Neural crest cell (in vitro differentiated cells): ENCODE results near the gene DAPK1. TPM values are rescaled to one million over a fixed set of nuclear protein-coding genes. Genes with fewer than 3 reads are reported as not detected.

Experiments used
- DNase-seq: peaks from one replicate; pipeline ENCODE4 v3.0.0; 2021; ENCODE audit warnings: low read depth, mixed read lengths, low spot score
- H3K27ac Mint-ChIP-seq: one replicate; pipeline ENCODE4 v1.8.0; 2021; ENCODE audit warnings: mild to moderate bottlenecking, mixed read lengths; ENCODE audit not compliant: unreplicated experiment
- H3K27me3 Mint-ChIP-seq: 2 replicates; pipeline ENCODE4 v1.8.0; 2021; ENCODE audit warnings: low read depth, mild to moderate bottlenecking, mixed read lengths
- H3K36me3 Mint-ChIP-seq: 2 replicates; pipeline ENCODE4 v1.8.0; 2021; ENCODE audit warnings: low read depth, mild to moderate bottlenecking, mixed read lengths
- H3K4me1 Mint-ChIP-seq: 2 replicates; pipeline ENCODE4 v1.8.0; 2021; ENCODE audit warnings: mixed read lengths
- H3K4me3 Mint-ChIP-seq: one replicate; pipeline ENCODE4 v1.8.0; 2021; ENCODE audit warnings: mild to moderate bottlenecking, mixed read lengths
- H3K9me3 Mint-ChIP-seq: 2 replicates; pipeline ENCODE4 v1.8.0; 2021; ENCODE audit warnings: mixed read lengths
- CTCF ChIP-seq: fragments of 200-600 bp; sonication (generic); conservative IDR thresholded peaks from 2 replicates; pipeline ENCODE4 v1.5.0; 2021; ENCODE audit warnings: antibody characterized with exemption, mild to moderate bottlenecking
- total RNA-seq: library from RNA; stranded (reverse); gene quantifications from 2 replicates; pipeline ENCODE4 v1.2.1, GENCODE V29; 2021

DAPK1 gene
- total RNA-seq, 1 donor from 2014 or later: 62.7 TPM

- Mint-ChIP-seq H3K4me3 (no peak overlapping the region), H3K27ac (no peak overlapping the region), H3K4me1 (peaks cover 14% of the 10 kb centered on the region), H3K9me3 (peaks cover 3% of the 10 kb centered on the region), H3K27me3 (no peaks in the 10 kb centered on the region), H3K36me3 (peaks cover 9% of the 10 kb centered on the region)
- TF ChIP-seq CTCF: no peak
- DNase-seq: no peak
These were observed 52.7 kb downstream of the DAPK1 start for GRCh38 chr9:87550253-87550954.

- peaks cover 3% of the 10 kb centered on the region for H3K9me3 Mint-ChIP-seq
- DNase-seq: no peak
- H3K4me1 Mint-ChIP-seq: peaks cover 11% of the 10 kb centered on the region
- H3K27me3 Mint-ChIP-seq: no peaks in the 10 kb centered on the region
- TF ChIP-seq CTCF: no peak
- no peak overlapping the region for H3K27ac Mint-ChIP-seq
- H3K4me3 Mint-ChIP-seq: no peak overlapping the region
- H3K36me3 Mint-ChIP-seq: peaks cover 6% of the 10 kb centered on the region
These were observed 54.1 kb downstream of the DAPK1 start for GRCh38 chr9:87551772-87552217.

GRCh38 chr9:87554171-87554910 is 56.7 kb downstream of the DAPK1 start:
- no peak for DNase-seq
- no peak for TF ChIP-seq CTCF
- Mint-ChIP-seq H3K27ac (no peak overlapping the region), H3K27me3 (no peaks in the 10 kb centered on the region), H3K4me1 (peaks cover 16% of the 10 kb centered on the region), H3K9me3 (no peaks in the 10 kb centered on the region), H3K36me3 (peaks cover 4% of the 10 kb centered on the region), H3K4me3 (no peak overlapping the region)

- no peak overlapping the region for H3K27ac Mint-ChIP-seq
- TF ChIP-seq CTCF: no peak
These were observed 57.3 kb downstream of the DAPK1 start for GRCh38 chr9:87554976-87555375.

GRCh38 chr9:87556039-87556438 is 58.4 kb downstream of the DAPK1 start:
- Mint-ChIP-seq H3K4me1 (peaks cover 16% of the 10 kb centered on the region), H3K27ac (peak overlapping the region; percentile 36), H3K36me3 (peaks cover 4% of the 10 kb centered on the region), H3K4me3 (no peak overlapping the region), H3K9me3 (no peaks in the 10 kb centered on the region), H3K27me3 (no peaks in the 10 kb centered on the region)
- no peak for DNase-seq
- no peak for TF ChIP-seq CTCF

More at GRCh38 chr9:87554976-87555375, 57.3 kb downstream of the DAPK1 start:
- Mint-ChIP-seq H3K4me3 (no peak overlapping the region), H3K36me3 (peaks cover 4% of the 10 kb centered on the region), H3K27me3 (no peaks in the 10 kb centered on the region), H3K9me3 (no peaks in the 10 kb centered on the region), H3K4me1 (peaks cover 16% of the 10 kb centered on the region)
- DNase-seq: no peak
